ENCODE measurements around the gene MED13L. TPM values are rescaled to one million over a fixed set of nuclear protein-coding genes. Genes with fewer than 3 reads are reported as not detected.

Gene MED13L
- total and polyA plus RNA-seq, 4 donors = 7.9 to 94.0 (median 37.7) TPM

DNA sequence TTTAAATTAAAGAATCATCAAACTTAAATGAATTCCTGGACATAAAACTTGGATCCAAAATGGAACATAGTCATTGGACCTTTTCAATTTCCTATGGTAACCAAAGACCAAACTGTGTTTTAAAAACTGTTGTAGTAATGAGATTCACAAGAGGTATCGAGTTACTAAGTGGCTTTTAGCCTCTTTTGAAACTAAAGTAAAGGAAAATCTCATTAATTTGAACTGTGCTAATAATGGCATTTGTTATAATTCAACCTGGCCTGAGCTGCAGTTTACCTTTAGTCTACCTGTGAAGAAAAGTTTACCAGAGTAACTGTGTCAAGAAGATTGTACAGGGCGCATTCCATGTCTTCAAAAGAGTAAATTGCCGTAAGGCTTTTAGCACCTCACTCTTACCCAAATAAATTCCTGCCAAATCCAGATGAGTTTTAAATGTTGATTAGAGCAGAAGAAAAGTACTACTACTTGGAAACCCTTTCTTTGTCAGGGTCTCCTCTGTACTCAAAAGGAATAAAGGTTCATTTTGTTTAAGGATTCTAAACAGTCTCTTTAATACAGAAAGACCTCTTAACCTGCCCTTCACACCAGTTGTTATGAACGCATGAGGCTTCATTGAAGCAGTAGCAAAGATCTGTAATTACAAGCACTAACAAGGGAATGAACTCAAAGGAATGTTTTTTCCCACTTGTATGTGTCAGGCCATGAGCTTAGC lies 17.1 kb upstream of the MED13L start:
- TF ChIP-seq, protein P1, sequence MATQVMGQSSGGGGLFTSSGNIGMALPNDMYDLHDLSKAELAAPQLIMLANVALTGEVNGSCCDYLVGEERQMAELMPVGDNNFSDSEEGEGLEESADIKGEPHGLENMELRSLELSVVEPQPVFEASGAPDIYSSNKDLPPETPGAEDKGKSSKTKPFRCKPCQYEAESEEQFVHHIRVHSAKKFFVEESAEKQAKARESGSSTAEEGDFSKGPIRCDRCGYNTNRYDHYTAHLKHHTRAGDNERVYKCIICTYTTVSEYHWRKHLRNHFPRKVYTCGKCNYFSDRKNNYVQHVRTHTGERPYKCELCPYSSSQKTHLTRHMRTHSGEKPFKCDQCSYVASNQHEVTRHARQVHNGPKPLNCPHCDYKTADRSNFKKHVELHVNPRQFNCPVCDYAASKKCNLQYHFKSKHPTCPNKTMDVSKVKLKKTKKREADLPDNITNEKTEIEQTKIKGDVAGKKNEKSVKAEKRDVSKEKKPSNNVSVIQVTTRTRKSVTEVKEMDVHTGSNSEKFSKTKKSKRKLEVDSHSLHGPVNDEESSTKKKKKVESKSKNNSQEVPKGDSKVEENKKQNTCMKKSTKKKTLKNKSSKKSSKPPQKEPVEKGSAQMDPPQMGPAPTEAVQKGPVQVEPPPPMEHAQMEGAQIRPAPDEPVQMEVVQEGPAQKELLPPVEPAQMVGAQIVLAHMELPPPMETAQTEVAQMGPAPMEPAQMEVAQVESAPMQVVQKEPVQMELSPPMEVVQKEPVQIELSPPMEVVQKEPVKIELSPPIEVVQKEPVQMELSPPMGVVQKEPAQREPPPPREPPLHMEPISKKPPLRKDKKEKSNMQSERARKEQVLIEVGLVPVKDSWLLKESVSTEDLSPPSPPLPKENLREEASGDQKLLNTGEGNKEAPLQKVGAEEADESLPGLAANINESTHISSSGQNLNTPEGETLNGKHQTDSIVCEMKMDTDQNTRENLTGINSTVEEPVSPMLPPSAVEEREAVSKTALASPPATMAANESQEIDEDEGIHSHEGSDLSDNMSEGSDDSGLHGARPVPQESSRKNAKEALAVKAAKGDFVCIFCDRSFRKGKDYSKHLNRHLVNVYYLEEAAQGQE (IDR thresholded peaks at IDR 0.05) = no peak
- no peak for TF ChIP-seq FOXA1 (IDR thresholded peaks at IDR 0.05)
- peaks cover 0 to 5% (median 0%) of the 10 kb centered on the region in 4 donors for H3K4me1 ChIP-seq (ENCODE audit: control insufficient read depth in 4 of 4, insufficient read depth in 4 of 4, low read length in 3 of 4)
- H3K9me3 ChIP-seq (ENCODE audit: control insufficient read depth in 4 of 4, low read length in 3 of 4) = no peaks in the 10 kb centered on the region
- H3K36me3 ChIP-seq (ENCODE audit: control insufficient read depth in 4 of 4, insufficient read depth in 3 of 4, low read depth in 1 of 4, low read length in 3 of 4) = no peaks in the 10 kb centered on the region
- WGBS = 94% methylated on average over 4 of the region's 4 CpGs
- H3K27me3 ChIP-seq (ENCODE audit: control insufficient read depth in 4 of 4, insufficient read depth in 4 of 4, low read length in 3 of 4) = no peaks in the 10 kb centered on the region
- no peak overlapping the region for H3K27ac ChIP-seq (ENCODE audit: low read depth in 1 of 2, low read length in 2 of 2)
- no peak overlapping the region for H3K9ac ChIP-seq (ENCODE audit: low read depth in 1 of 2, low read length in 2 of 2)
- DNase-seq (ENCODE audit: low spot score) = no peak
- no peak overlapping the region for H3K4me3 ChIP-seq (ENCODE audit: low read depth in 1 of 3, low read length in 3 of 3)

DNA sequence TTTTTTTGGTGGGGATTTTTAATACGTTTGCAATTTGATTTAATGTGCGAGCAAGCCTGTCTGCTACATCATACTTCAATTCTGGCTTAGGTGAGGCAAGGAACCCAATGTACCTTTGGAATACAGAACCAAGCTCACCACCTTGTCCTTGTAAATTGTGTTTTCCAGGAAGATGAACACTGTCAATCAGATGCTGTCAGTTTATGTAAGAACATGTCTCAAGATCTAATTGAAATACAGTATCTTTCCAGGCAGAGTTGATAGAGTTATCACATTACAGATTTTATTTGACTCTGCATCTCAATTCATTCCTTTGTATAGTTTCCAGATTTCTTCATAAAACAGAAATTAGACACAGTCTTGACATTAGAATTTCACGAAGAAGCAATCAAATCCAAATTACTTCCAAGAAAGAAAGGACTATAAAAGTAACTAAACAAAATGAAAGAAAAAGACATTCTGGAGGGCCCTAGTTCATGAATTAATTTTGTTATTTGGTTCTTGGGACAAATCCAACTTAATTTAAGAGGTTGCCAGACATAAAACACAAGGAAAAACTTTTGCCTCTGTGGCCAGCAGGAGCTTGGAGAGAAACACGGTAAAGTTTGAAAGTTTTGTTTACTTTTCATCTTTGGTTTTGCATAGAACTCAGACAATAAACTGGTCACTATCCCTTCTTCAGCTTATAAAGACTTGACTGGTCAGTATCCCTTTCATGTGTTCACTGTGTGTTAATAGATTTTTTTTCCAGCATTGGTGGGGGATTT lies 16.4 kb upstream of the MED13L start:
- TF ChIP-seq HNF4A (conservative IDR thresholded peaks at IDR 0.05) (no peak), SP1 (IDR thresholded peaks at IDR 0.05) (no peak), HNF4G (IDR thresholded peaks at IDR 0.05) (no peak), JUND (IDR thresholded peaks at IDR 0.05) (no peak), TAF1 (conservative IDR thresholded peaks at IDR 0.05) (no peak), GABPA (IDR thresholded peaks at IDR 0.05 in 1 of 2, conservative IDR thresholded peaks at IDR 0.05 in 1 of 2) (no peak), RAD21 (IDR thresholded peaks at IDR 0.05) (no peak), FOXA1 (IDR thresholded peaks at IDR 0.05) (no peak), NR2F2 (IDR thresholded peaks at IDR 0.05) (no peak), RXRA (IDR thresholded peaks at IDR 0.05) (no peak)
- TF ChIP-seq, protein P1 (IDR thresholded peaks at IDR 0.05) = no peak
- TF ChIP-seq, protein P2, sequence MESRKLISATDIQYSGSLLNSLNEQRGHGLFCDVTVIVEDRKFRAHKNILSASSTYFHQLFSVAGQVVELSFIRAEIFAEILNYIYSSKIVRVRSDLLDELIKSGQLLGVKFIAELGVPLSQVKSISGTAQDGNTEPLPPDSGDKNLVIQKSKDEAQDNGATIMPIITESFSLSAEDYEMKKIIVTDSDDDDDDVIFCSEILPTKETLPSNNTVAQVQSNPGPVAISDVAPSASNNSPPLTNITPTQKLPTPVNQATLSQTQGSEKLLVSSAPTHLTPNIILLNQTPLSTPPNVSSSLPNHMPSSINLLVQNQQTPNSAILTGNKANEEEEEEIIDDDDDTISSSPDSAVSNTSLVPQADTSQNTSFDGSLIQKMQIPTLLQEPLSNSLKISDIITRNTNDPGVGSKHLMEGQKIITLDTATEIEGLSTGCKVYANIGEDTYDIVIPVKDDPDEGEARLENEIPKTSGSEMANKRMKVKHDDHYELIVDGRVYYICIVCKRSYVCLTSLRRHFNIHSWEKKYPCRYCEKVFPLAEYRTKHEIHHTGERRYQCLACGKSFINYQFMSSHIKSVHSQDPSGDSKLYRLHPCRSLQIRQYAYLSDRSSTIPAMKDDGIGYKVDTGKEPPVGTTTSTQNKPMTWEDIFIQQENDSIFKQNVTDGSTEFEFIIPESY (IDR thresholded peaks at IDR 0.05) = no peak
- TF ChIP-seq, protein P3, sequence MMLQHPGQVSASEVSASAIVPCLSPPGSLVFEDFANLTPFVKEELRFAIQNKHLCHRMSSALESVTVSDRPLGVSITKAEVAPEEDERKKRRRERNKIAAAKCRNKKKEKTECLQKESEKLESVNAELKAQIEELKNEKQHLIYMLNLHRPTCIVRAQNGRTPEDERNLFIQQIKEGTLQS (IDR thresholded peaks at IDR 0.05) = no peak
- TF ChIP-seq, protein P4, sequence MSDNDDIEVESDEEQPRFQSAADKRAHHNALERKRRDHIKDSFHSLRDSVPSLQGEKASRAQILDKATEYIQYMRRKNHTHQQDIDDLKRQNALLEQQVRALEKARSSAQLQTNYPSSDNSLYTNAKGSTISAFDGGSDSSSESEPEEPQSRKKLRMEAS (IDR thresholded peaks at IDR 0.05) = no peak
- 73% methylated on average over 4 of the region's 4 CpGs for WGBS
- no peaks in the 10 kb centered on the region for H3K4me1 ChIP-seq (ENCODE audit: control insufficient read depth in 4 of 4, insufficient read depth in 4 of 4, low read length in 3 of 4)
- H3K9ac ChIP-seq (ENCODE audit: low read depth in 1 of 2, low read length in 2 of 2) = no peak overlapping the region
- no peaks in the 10 kb centered on the region for H3K36me3 ChIP-seq (ENCODE audit: control insufficient read depth in 4 of 4, insufficient read depth in 3 of 4, low read depth in 1 of 4, low read length in 3 of 4)
- H3K27ac ChIP-seq (ENCODE audit: low read depth in 1 of 2, low read length in 2 of 2) = no peak overlapping the region
- no peak overlapping the region for H3K4me3 ChIP-seq (ENCODE audit: low read depth in 1 of 3, low read length in 3 of 3)
- H3K27me3 ChIP-seq (ENCODE audit: control insufficient read depth in 4 of 4, insufficient read depth in 4 of 4, low read length in 3 of 4) = no peaks in the 10 kb centered on the region
- no peaks in the 10 kb centered on the region for H3K9me3 ChIP-seq (ENCODE audit: control insufficient read depth in 4 of 4, low read length in 3 of 4)
- DNase-seq (ENCODE audit: low spot score) = no peak
